Measurements from ENCODE around the gene SCCPDH.
"Not testable (repeated sequence)": the region's sequence is repeated elsewhere in the genome, so short reads cannot be mapped to it uniquely, and the experiment has no call there.

SCCPDH gene

GRCh38 chr1:246705368-246705767 is 18.8 kb upstream of the SCCPDH start:
- peak; percentile 70 for DNase-seq (ENCODE audit: low read depth, low spot score)

- no peak for DNase-seq (ENCODE audit: low read depth, low spot score)
Measured at GRCh38 chr1:246708166-246708565, 16.0 kb upstream of the SCCPDH start.

- DNase-seq (ENCODE audit: low read depth, low spot score): no peak
Measured at GRCh38 chr1:246709196-246709595, 15.0 kb upstream of the SCCPDH start.

- DNase-seq (ENCODE audit: low read depth, low spot score): no peak
Measured at GRCh38 chr1:246709835-246710234, 14.4 kb upstream of the SCCPDH start.

- DNase-seq (ENCODE audit: low read depth, low spot score): no peak
Measured at GRCh38 chr1:246711548-246712003, 12.6 kb upstream of the SCCPDH start.

- not testable (repeated sequence) for DNase-seq (ENCODE audit: low read depth, low spot score)
Measured at GRCh38 chr1:246712428-246712827, 11.8 kb upstream of the SCCPDH start.

GRCh38 chr1:246719361-246719760 is 4.8 kb upstream of the SCCPDH start:
- not testable (repeated sequence) for DNase-seq (ENCODE audit: low read depth, low spot score)

- DNase-seq (ENCODE audit: low read depth, low spot score): not testable (repeated sequence)
Measured at GRCh38 chr1:246720814-246721213, 3.4 kb upstream of the SCCPDH start.

- DNase-seq (ENCODE audit: low read depth, low spot score): no peak
Measured at GRCh38 chr1:246722720-246723119, 1.5 kb upstream of the SCCPDH start.

GRCh38 chr1:246724731-246725095 is 504 bp downstream of the SCCPDH start:
- no peak for DNase-seq (ENCODE audit: low read depth, low spot score)

- peak; percentile 7 for DNase-seq (ENCODE audit: low read depth, low spot score)
Measured at GRCh38 chr1:246725191-246725590, 982 bp downstream of the SCCPDH start.

- DNase-seq (ENCODE audit: low read depth, low spot score): no peak
Measured at GRCh38 chr1:246726255-246726679, 2.1 kb downstream of the SCCPDH start.

GRCh38 chr1:246726881-246727280 is 2.7 kb downstream of the SCCPDH start:
- DNase-seq (ENCODE audit: low read depth, low spot score): no peak

- no peak for DNase-seq (ENCODE audit: low read depth, low spot score)
Measured at GRCh38 chr1:246727594-246727993, 3.4 kb downstream of the SCCPDH start.

- peak; percentile 77 for DNase-seq (ENCODE audit: low read depth, low spot score)
Measured at GRCh38 chr1:246728311-246728710, 4.1 kb downstream of the SCCPDH start.

- not testable (repeated sequence) for DNase-seq (ENCODE audit: low read depth, low spot score)
Measured at GRCh38 chr1:246729040-246729439, 4.8 kb downstream of the SCCPDH start.

GRCh38 chr1:246730839-246731238 is 6.6 kb downstream of the SCCPDH start:
- DNase-seq (ENCODE audit: low read depth, low spot score): no peak

- DNase-seq (ENCODE audit: low read depth, low spot score): not testable (repeated sequence)
Measured at GRCh38 chr1:246731873-246732272, 7.7 kb downstream of the SCCPDH start.

- DNase-seq (ENCODE audit: low read depth, low spot score): no peak
Measured at GRCh38 chr1:246733704-246734103, 9.5 kb downstream of the SCCPDH start.

- DNase-seq (ENCODE audit: low read depth, low spot score): no peak
Measured at GRCh38 chr1:246734866-246735265, 10.7 kb downstream of the SCCPDH start.

GRCh38 chr1:246735735-246736134 is 11.5 kb downstream of the SCCPDH start:
- no peak for DNase-seq (ENCODE audit: low read depth, low spot score)

GRCh38 chr1:246742396-246742795 is 18.2 kb downstream of the SCCPDH start:
- DNase-seq (ENCODE audit: low read depth, low spot score): no peak

- not testable (repeated sequence) for DNase-seq (ENCODE audit: low read depth, low spot score)
Measured at GRCh38 chr1:246746155-246746554, 21.9 kb downstream of the SCCPDH start.

GRCh38 chr1:246748006-246748405 is 23.8 kb downstream of the SCCPDH start:
- DNase-seq (ENCODE audit: low read depth, low spot score): no peak

Measured in astrocyte of the hippocampus (primary cell).